Adrenal gland (tissue), 5 donors: Measurements from ENCODE around the gene LDLRAD2.

Source experiments
- CTCF ChIP-seq, 6 experiments: fragments of 450-650 bp in 4 of 6; fragments of 200-600 bp in 2 of 6; sonication (generic) in 1 of 6; IDR thresholded peaks; 1 replicate in 5 of 6; 2 replicates in 1 of 6; pipeline versions ENCODE4 v1.5.1 to v1.8.0; 2016 to 2021; ENCODE audit warnings: antibody characterized with exemption in 6 of 6, mild to moderate bottlenecking in 2 of 6, moderate library complexity in 1 of 6
- POLR2A ChIP-seq, 2 donors: fragments of 450-650 bp; IDR thresholded peaks; one replicate each; pipeline ENCODE4 v1.6.1; 2017; ENCODE audit warnings: antibody characterized with exemption in 2 of 2, mild to moderate bottlenecking in 2 of 2, moderate library complexity in 1 of 2
- donor health status: DM: no; HTN: no; CAD: no.

GRCh38 chr1:21827141-21827679 is 15.1 kb downstream of the LDLRAD2 start:
- TF ChIP-seq CTCF (IDR thresholded peaks at IDR 0.05) = no peak
- no peak for TF ChIP-seq POLR2A (IDR thresholded peaks at IDR 0.05)
